ENCODE data around the gene TMEM258.

Gene TMEM258

GRCh38 chr11:61745781-61746441 is 46.5 kb downstream of the TMEM258 start:
- DNase-seq: no peak

- DNase-seq: no peak
Observed at GRCh38 chr11:61744609-61745156, 47.7 kb downstream of the TMEM258 start.

- no peak for DNase-seq
Observed at GRCh38 chr11:61744181-61744580, 48.2 kb downstream of the TMEM258 start.

- no peak for DNase-seq
Observed at GRCh38 chr11:61743486-61744095, 48.8 kb downstream of the TMEM258 start.

- DNase-seq: no peak
Observed at GRCh38 chr11:61742391-61742790, 50.0 kb downstream of the TMEM258 start.

- DNase-seq: no peak
Observed at GRCh38 chr11:61739966-61740365, 52.4 kb downstream of the TMEM258 start.

- DNase-seq: no peak
Observed at GRCh38 chr11:61739413-61739812, 53.0 kb downstream of the TMEM258 start.
